ENCODE data around the gene CDC123.

DNA sequence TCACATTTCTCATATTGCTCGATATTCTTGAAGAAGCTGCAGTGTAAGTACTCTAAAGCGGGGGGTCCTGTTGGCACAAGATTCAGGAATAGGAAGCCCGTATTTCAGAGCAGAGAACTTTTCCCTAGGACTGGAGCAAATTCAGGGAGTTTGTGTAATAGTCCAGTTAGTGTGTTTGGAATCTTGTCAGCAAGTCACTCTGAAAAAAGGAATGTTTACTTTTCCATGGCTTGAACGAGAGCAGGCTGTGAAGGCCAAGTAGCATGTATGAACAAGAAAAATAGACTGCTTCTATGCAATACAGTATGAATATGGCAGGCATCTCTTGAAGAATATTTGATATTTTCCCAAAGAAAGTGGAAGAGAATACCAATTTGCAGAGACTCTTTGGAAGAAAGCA is 39.8 kb downstream of the CDC123 start:
- TF ChIP-seq, protein P1, sequence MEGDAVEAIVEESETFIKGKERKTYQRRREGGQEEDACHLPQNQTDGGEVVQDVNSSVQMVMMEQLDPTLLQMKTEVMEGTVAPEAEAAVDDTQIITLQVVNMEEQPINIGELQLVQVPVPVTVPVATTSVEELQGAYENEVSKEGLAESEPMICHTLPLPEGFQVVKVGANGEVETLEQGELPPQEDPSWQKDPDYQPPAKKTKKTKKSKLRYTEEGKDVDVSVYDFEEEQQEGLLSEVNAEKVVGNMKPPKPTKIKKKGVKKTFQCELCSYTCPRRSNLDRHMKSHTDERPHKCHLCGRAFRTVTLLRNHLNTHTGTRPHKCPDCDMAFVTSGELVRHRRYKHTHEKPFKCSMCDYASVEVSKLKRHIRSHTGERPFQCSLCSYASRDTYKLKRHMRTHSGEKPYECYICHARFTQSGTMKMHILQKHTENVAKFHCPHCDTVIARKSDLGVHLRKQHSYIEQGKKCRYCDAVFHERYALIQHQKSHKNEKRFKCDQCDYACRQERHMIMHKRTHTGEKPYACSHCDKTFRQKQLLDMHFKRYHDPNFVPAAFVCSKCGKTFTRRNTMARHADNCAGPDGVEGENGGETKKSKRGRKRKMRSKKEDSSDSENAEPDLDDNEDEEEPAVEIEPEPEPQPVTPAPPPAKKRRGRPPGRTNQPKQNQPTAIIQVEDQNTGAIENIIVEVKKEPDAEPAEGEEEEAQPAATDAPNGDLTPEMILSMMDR (IDR thresholded peaks at IDR 0.05): no peak
- no peak for TF ChIP-seq EZH2 (IDR thresholded peaks at IDR 0.05; ENCODE audit: borderline replicate concordance, insufficient read depth, low read depth, low read length, poor library complexity, severe bottlenecking)
